ENCODE measurements around the gene ALK.
A peak's percentile ranks its signal among the peaks of the same experiment; 100 is the strongest.

The ALK gene

DNA sequence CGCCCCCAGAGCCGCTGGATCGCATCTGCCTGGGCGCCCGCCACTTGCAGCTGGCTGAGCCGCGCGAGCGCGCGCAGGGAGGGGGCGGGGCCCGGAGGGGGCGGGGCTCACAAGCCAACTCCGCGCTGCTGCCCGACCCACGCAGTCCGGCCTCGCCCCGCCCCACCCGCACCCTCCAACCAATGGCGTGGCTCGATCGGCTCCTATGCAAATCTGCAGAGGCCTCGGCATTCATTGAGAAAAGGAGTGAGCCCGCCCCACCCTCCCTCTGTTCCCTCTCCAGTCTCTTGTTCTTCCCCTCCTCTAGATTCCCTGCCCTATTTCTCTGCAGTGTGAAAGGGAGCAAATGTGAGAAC lies at the start of gene ALK:
TSS of gene ALK (minus strand) at position 27 of the 356 bp plus-strand sequence. CDS start 927 bp downstream, outside the sequence.
- Histone ChIP-seq H3K27ac (no peak within 1 kb of the TSS), H3K27me3 (ENCODE audit: insufficient read depth, low read depth, severe bottlenecking) (peaks cover 30% of the 10 kb centered on the region)

DNA sequence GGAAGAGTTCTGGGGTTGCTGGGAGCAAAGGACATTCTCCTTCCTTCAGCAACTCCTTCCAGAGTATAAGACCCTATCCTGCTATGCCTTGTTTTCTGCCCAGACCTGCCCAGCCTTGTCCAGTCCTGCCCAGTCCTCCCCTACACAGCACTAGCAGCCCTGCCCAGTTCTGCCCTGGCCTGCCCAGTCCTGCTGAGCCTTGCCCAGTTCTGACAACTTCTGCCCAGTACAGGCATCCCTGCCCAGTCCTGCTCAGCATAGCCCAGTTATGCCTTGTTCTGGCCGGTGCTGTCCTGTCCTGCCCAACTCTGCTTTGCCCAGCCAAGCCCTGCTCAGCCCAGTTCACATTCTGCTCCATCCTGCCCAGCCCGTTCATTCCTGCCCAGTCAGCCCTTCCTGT lies 44.9 kb upstream of the ALK start:
- DNase-seq: no peak
- Histone ChIP-seq H3K9me3 (ENCODE audit: severe bottlenecking) (no peaks in the 10 kb centered on the region), H3K4me3 (ENCODE audit: low read depth, low read length) (no peak overlapping the region), H3K36me3 (no peaks in the 10 kb centered on the region), H3K27ac (no peak overlapping the region), H3K27me3 (ENCODE audit: insufficient read depth, low read depth, severe bottlenecking) (no peaks in the 10 kb centered on the region)
- TF ChIP-seq, protein P1, sequence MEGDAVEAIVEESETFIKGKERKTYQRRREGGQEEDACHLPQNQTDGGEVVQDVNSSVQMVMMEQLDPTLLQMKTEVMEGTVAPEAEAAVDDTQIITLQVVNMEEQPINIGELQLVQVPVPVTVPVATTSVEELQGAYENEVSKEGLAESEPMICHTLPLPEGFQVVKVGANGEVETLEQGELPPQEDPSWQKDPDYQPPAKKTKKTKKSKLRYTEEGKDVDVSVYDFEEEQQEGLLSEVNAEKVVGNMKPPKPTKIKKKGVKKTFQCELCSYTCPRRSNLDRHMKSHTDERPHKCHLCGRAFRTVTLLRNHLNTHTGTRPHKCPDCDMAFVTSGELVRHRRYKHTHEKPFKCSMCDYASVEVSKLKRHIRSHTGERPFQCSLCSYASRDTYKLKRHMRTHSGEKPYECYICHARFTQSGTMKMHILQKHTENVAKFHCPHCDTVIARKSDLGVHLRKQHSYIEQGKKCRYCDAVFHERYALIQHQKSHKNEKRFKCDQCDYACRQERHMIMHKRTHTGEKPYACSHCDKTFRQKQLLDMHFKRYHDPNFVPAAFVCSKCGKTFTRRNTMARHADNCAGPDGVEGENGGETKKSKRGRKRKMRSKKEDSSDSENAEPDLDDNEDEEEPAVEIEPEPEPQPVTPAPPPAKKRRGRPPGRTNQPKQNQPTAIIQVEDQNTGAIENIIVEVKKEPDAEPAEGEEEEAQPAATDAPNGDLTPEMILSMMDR (IDR thresholded peaks at IDR 0.05; ENCODE audit: low read depth, low read length): no peak

More for the DNA sequence above, at the start of gene ALK:
- Histone ChIP-seq H3K9me3 (ENCODE audit: severe bottlenecking) (no peaks in the 10 kb centered on the region), H3K4me3 (ENCODE audit: low read depth, low read length) (peak within 1 kb of the TSS; percentile 76), H3K36me3 (no peaks in the 10 kb centered on the region)
- TF ChIP-seq, protein P1 (IDR thresholded peaks at IDR 0.05; ENCODE audit: low read depth, low read length): no peak
- DNase-seq: peak; percentile 99

DNA sequence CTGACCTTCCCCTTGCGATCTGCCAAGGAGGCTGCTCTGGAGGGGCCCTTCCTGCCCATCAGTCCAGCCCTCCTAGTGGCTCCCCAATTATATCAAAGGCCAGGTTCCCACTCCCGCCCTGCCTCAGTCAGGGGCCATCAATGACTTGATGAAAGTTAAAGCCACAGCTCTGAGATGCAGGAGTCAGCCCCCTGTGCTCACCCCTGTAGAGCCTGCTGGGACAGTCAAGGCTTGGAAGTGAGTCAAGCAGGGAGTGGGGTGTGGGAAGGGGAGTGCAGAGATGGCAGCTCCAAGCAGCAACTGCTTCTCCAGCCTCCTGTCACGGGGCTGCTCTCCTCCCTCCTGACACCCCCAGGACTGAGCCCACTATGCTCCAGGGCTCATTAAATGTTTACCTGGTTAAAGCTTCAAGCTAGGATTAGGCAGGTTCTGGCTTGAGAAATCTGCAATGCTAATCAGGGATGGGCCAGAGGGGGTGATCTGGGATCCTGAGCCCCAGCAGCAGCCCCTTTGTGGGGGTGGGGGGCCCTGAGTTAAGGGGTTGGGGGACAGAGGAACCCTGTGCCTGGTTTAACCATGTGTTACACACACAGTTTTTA lies 42.7 kb upstream of the ALK start:
- TF ChIP-seq, protein P1 (IDR thresholded peaks at IDR 0.05; ENCODE audit: low read depth, low read length): no peak
- H3K27me3 ChIP-seq (ENCODE audit: insufficient read depth, low read depth, severe bottlenecking): no peaks in the 10 kb centered on the region

DNA sequence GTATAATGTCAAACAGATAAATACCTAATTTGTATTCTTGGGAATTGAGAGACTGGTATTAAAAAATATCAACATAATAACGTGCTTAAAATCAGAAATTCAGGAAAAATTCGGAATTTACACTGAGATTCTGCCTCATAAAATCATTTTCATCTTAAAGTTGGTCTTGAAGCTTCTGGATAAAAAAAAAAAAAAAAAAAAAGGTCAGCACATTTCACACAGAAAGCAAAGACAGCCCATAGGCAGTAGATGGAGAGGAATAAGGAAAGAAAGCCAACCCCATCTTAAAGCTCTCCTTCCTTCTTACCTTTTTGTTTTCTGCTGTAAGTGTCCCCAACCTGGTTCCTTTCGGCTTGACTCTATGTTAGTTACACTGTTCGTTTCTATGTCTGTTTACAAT lies 41.5 kb upstream of the ALK start:
- no peaks in the 10 kb centered on the region for H3K9me3 ChIP-seq (ENCODE audit: severe bottlenecking)
- H3K27ac ChIP-seq: no peak overlapping the region
- no peak overlapping the region for H3K4me3 ChIP-seq (ENCODE audit: low read depth, low read length)
- no peaks in the 10 kb centered on the region for H3K27me3 ChIP-seq (ENCODE audit: insufficient read depth, low read depth, severe bottlenecking)
- no peak for DNase-seq
- TF ChIP-seq, protein P1 (IDR thresholded peaks at IDR 0.05; ENCODE audit: low read depth, low read length): no peak
- H3K36me3 ChIP-seq: no peaks in the 10 kb centered on the region

More for the DNA sequence above, 42.7 kb upstream of the ALK start:
- DNase-seq: no peak
- Histone ChIP-seq H3K4me3 (ENCODE audit: low read depth, low read length) (no peak overlapping the region), H3K27ac (no peak overlapping the region), H3K9me3 (ENCODE audit: severe bottlenecking) (no peaks in the 10 kb centered on the region), H3K36me3 (no peaks in the 10 kb centered on the region)

DNA sequence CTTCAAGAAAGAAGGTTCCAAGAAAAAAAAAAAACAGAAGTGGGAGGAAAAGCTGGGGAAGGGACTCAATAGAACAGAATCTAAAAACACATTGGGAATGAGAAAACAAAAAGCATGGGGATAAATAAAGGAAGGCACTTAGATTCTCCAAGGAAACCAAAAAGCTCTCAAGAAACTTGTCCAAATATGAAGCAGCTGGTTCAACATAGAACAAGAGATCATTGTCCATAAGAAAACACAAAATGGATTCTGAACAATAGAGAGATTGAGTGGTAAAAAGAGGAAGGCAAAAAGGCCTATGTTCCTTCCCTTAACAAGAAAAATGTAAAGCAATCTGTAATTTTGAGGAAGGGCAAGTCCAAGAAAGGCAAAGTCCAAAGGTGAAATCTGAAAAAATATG lies 32.9 kb upstream of the ALK start:
- H3K27ac ChIP-seq: no peak overlapping the region
- no peaks in the 10 kb centered on the region for H3K9me3 ChIP-seq (ENCODE audit: severe bottlenecking)
- H3K27me3 ChIP-seq (ENCODE audit: insufficient read depth, low read depth, severe bottlenecking): no peaks in the 10 kb centered on the region
- H3K4me3 ChIP-seq (ENCODE audit: low read depth, low read length): no peak overlapping the region
- DNase-seq: no peak
- TF ChIP-seq, protein P1 (IDR thresholded peaks at IDR 0.05; ENCODE audit: low read depth, low read length): no peak
- H3K36me3 ChIP-seq: no peaks in the 10 kb centered on the region

DNA sequence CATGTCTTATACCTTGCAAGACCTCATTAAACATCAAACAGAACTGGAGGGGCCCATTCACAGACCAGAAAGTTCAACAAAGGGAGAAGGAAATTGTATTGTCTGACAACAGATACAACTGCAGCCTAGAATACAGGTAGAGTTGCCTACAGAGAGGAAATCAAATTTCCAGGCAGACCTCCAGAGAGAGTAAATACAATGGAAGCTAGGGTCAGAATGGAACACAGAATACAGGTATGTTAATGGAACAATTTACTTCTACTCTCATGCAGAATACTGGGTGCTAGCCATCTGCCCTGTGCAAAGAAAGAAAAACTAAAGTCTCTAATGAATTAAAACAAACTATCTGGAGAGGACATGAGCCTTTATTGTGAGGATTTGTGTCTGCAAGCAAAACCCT lies 31.6 kb upstream of the ALK start:
- no peaks in the 10 kb centered on the region for H3K27me3 ChIP-seq (ENCODE audit: insufficient read depth, low read depth, severe bottlenecking)
- H3K4me3 ChIP-seq (ENCODE audit: low read depth, low read length): no peak overlapping the region
- no peak for DNase-seq
- TF ChIP-seq, protein P1 (IDR thresholded peaks at IDR 0.05; ENCODE audit: low read depth, low read length): no peak
- no peaks in the 10 kb centered on the region for H3K36me3 ChIP-seq
- no peaks in the 10 kb centered on the region for H3K9me3 ChIP-seq (ENCODE audit: severe bottlenecking)
- H3K27ac ChIP-seq: no peak overlapping the region

Data from WERI-Rb-1 (cell line).